Mesendoderm (in vitro differentiated cells): ENCODE measurements around the gene PECR.

Experiments
- DNase-seq: peaks from one replicate; pipeline ENCODE4 v3.0.0; 2013
- H2AK5ac ChIP-seq: 2 replicates; pipeline ENCODE4 v1.6.1; 2013; ENCODE audit warnings: low read length, inconsistent platforms
- H2BK120ac ChIP-seq: 2 replicates; pipeline ENCODE4 v1.6.1; 2013; ENCODE audit warnings: low read depth, mild to moderate bottlenecking, low read length, moderate library complexity, mixed read lengths
- H2BK15ac ChIP-seq: replicated peaks from 2 replicates; pipeline ENCODE4 v1.6.1; 2013; ENCODE audit warnings: low read depth, mild to moderate bottlenecking, moderate library complexity
- H2BK5ac ChIP-seq: 2 replicates; pipeline ENCODE4 v1.6.1; 2013; ENCODE audit warnings: low read length, inconsistent platforms
- H3K18ac ChIP-seq: 2 replicates; pipeline ENCODE4 v1.6.1; 2013; ENCODE audit warnings: mild to moderate bottlenecking, low read length, mixed read lengths
- H3K23ac ChIP-seq: one replicate; pipeline ENCODE4 v1.6.1; 2013; ENCODE audit warnings: low read length
- H3K27ac ChIP-seq: 2 replicates; pipeline ENCODE4 v1.5.1; 2013; ENCODE audit warnings: low read depth, mild to moderate bottlenecking, inconsistent platforms, low read length, moderate library complexity
- H3K27me3 ChIP-seq: 2 replicates; pipeline ENCODE4 v1.6.1; 2013; ENCODE audit warnings: low read length, control low read depth, mild to moderate bottlenecking, inconsistent platforms; ENCODE audit not compliant: insufficient read depth, poor library complexity
- H3K36me3 ChIP-seq: 2 replicates; pipeline ENCODE4 v1.6.1; 2013; ENCODE audit warnings: low read length, inconsistent platforms; ENCODE audit not compliant: control insufficient read depth, insufficient read depth
- H3K4ac ChIP-seq: one replicate; pipeline ENCODE4 v1.6.1; 2013; ENCODE audit warnings: low read depth, mild to moderate bottlenecking, low read length, moderate library complexity
- H3K4me1 ChIP-seq: 2 replicates; pipeline ENCODE4 v1.6.1; 2013; ENCODE audit warnings: low read depth, low read length, inconsistent platforms; ENCODE audit not compliant: control insufficient read depth
- H3K4me2 ChIP-seq: 2 replicates; pipeline ENCODE4 v1.6.1; 2013; ENCODE audit warnings: low read length
- H3K4me3 ChIP-seq: 2 replicates; pipeline ENCODE4 v1.5.1; 2013; ENCODE audit warnings: mild to moderate bottlenecking, low read length
- H3K56ac ChIP-seq: one replicate; pipeline ENCODE4 v1.6.1; 2013; ENCODE audit warnings: low read length
- H3K79me1 ChIP-seq: 2 replicates; pipeline ENCODE4 v1.6.1; 2013; ENCODE audit warnings: low read length, inconsistent platforms
- H3K79me2 ChIP-seq: 2 replicates; pipeline ENCODE4 v1.6.1; 2013; ENCODE audit warnings: mild to moderate bottlenecking, low read length; ENCODE audit not compliant: control insufficient read depth, insufficient read depth
- H3K9ac ChIP-seq: 2 replicates; pipeline ENCODE4 v1.6.1; 2013; ENCODE audit warnings: low read length, inconsistent platforms
- H4K5ac ChIP-seq: one replicate; pipeline ENCODE4 v1.6.1; 2013; ENCODE audit warnings: low read length
- H4K8ac ChIP-seq: one replicate; pipeline ENCODE4 v1.6.1; 2013; ENCODE audit warnings: low read depth, mild to moderate bottlenecking, control low read depth, low read length, moderate library complexity
- WGBS: extraction: QIAGEN DNeasy Blood & Tissue Kit; methylation state at CpG from one replicate; pipeline ENCODE4 v1.1.7; 2013; ENCODE audit warnings: low lambda C conversion rate, missing lambda C conversion rate; ENCODE audit not compliant: insufficient coverage; ENCODE audit errors: extremely low coverage; 5-methylcytosine and 5-hydroxymethylcytosine counted together

Gene PECR

GRCh38 chr2:216018709-216019108 is 62.9 kb downstream of the PECR start:
- H3K18ac ChIP-seq: no peak overlapping the region
- no peak overlapping the region for H3K56ac ChIP-seq
- no peak overlapping the region for H3K4ac ChIP-seq
- no peaks in the 10 kb centered on the region for H3K79me2 ChIP-seq
- WGBS: no CpG with 5 or more reads among the region's 3 CpGs
- no peaks in the 10 kb centered on the region for H3K4me1 ChIP-seq
- no peak overlapping the region for H4K8ac ChIP-seq
- no peak overlapping the region for H2AK5ac ChIP-seq
- no peaks in the 10 kb centered on the region for H3K36me3 ChIP-seq
- no peak overlapping the region for H2BK5ac ChIP-seq
- no peak overlapping the region for H2BK15ac ChIP-seq
- H3K4me2 ChIP-seq: no peak overlapping the region
- no peak overlapping the region for H2BK120ac ChIP-seq
- H4K5ac ChIP-seq: no peak overlapping the region
- H3K79me1 ChIP-seq: no peaks in the 10 kb centered on the region
- no peak overlapping the region for H3K23ac ChIP-seq
- H3K27ac ChIP-seq: no peak overlapping the region
- H3K9ac ChIP-seq: no peak overlapping the region
- no peaks in the 10 kb centered on the region for H3K27me3 ChIP-seq
- no peak for DNase-seq
- H3K4me3 ChIP-seq: no peak overlapping the region

- Histone ChIP-seq H3K56ac (no peak overlapping the region), H4K8ac (no peak overlapping the region), H2BK15ac (no peak overlapping the region), H2BK120ac (no peak overlapping the region), H2AK5ac (no peak overlapping the region), H3K79me2 (peaks cover 2% of the 10 kb centered on the region), H3K9ac (no peak overlapping the region), H3K79me1 (no peaks in the 10 kb centered on the region), H3K4me3 (no peak overlapping the region), H3K4me1 (no peaks in the 10 kb centered on the region), H3K4me2 (no peak overlapping the region), H4K5ac (no peak overlapping the region), H3K36me3 (no peaks in the 10 kb centered on the region), H3K27ac (no peak overlapping the region), H2BK5ac (no peak overlapping the region), H3K23ac (no peak overlapping the region), H3K18ac (no peak overlapping the region), H3K4ac (no peak overlapping the region), H3K27me3 (no peaks in the 10 kb centered on the region)
- no peak for DNase-seq
- WGBS: no CpG with 5 or more reads among the region's 4 CpGs
These were observed 64.2 kb downstream of the PECR start for GRCh38 chr2:216017365-216017764.

- Histone ChIP-seq H3K4ac (no peak overlapping the region), H3K4me3 (no peak overlapping the region), H2BK15ac (no peak overlapping the region), H3K27ac (no peak overlapping the region), H2BK5ac (no peak overlapping the region), H3K23ac (no peak overlapping the region), H3K56ac (no peak overlapping the region), H2AK5ac (no peak overlapping the region), H3K18ac (no peak overlapping the region), H3K79me1 (no peaks in the 10 kb centered on the region), H3K4me1 (no peaks in the 10 kb centered on the region), H4K5ac (no peak overlapping the region), H3K36me3 (no peaks in the 10 kb centered on the region), H3K79me2 (peaks cover 8% of the 10 kb centered on the region), H3K9ac (no peak overlapping the region), H3K27me3 (no peaks in the 10 kb centered on the region), H4K8ac (no peak overlapping the region), H3K4me2 (no peak overlapping the region), H2BK120ac (no peak overlapping the region)
- no CpG with 5 or more reads among the region's 1 CpG for WGBS
- DNase-seq: no peak
These were observed 65.0 kb downstream of the PECR start for GRCh38 chr2:216016581-216016980.

- Histone ChIP-seq H3K36me3 (no peaks in the 10 kb centered on the region), H3K4me2 (no peak overlapping the region), H2BK120ac (no peak overlapping the region), H3K4me1 (no peaks in the 10 kb centered on the region), H2AK5ac (no peak overlapping the region), H3K23ac (no peak overlapping the region), H3K56ac (no peak overlapping the region), H3K4ac (no peak overlapping the region), H3K27me3 (no peaks in the 10 kb centered on the region), H3K79me1 (peaks cover 1% of the 10 kb centered on the region), H3K18ac (no peak overlapping the region), H4K5ac (no peak overlapping the region), H2BK15ac (no peak overlapping the region), H3K79me2 (peaks cover 12% of the 10 kb centered on the region), H3K27ac (no peak overlapping the region), H2BK5ac (no peak overlapping the region), H4K8ac (no peak overlapping the region), H3K9ac (no peak overlapping the region), H3K4me3 (no peak overlapping the region)
- no peak for DNase-seq
- WGBS: no CpG with 5 or more reads among the region's 5 CpGs
These were observed 65.7 kb downstream of the PECR start for GRCh38 chr2:216015722-216016464.

GRCh38 chr2:216014986-216015385 is 66.6 kb downstream of the PECR start:
- H3K36me3 ChIP-seq: no peaks in the 10 kb centered on the region
- H3K4me1 ChIP-seq: no peaks in the 10 kb centered on the region
- no peak overlapping the region for H4K8ac ChIP-seq
- H3K9ac ChIP-seq: no peak overlapping the region
- H3K27me3 ChIP-seq: no peaks in the 10 kb centered on the region
- peaks cover 1% of the 10 kb centered on the region for H3K79me1 ChIP-seq
- no peak overlapping the region for H3K23ac ChIP-seq
- no peak overlapping the region for H2BK5ac ChIP-seq
- no peak overlapping the region for H3K4me2 ChIP-seq
- H3K56ac ChIP-seq: no peak overlapping the region
- H3K79me2 ChIP-seq: peaks cover 14% of the 10 kb centered on the region
- H3K27ac ChIP-seq: no peak overlapping the region
- H2BK15ac ChIP-seq: no peak overlapping the region
- H4K5ac ChIP-seq: no peak overlapping the region
- no peak overlapping the region for H2BK120ac ChIP-seq
- no peak overlapping the region for H2AK5ac ChIP-seq
- no peak overlapping the region for H3K18ac ChIP-seq
- no peak overlapping the region for H3K4ac ChIP-seq
- 100% methylated on average over 9 of the region's 23 CpGs for WGBS
- DNase-seq: no peak
- H3K4me3 ChIP-seq: no peak overlapping the region

- H2BK120ac ChIP-seq: no peak overlapping the region
- H2BK5ac ChIP-seq: no peak overlapping the region
- no peak overlapping the region for H3K4ac ChIP-seq
- H3K9ac ChIP-seq: no peak overlapping the region
- peaks cover 19% of the 10 kb centered on the region for H3K79me2 ChIP-seq
- H2BK15ac ChIP-seq: no peak overlapping the region
- H3K4me2 ChIP-seq: no peak overlapping the region
- no peak overlapping the region for H3K56ac ChIP-seq
- H2AK5ac ChIP-seq: peak overlapping the region; percentile 20
- no peak for DNase-seq
- no peaks in the 10 kb centered on the region for H3K27me3 ChIP-seq
- H3K18ac ChIP-seq: no peak overlapping the region
- H3K27ac ChIP-seq: no peak overlapping the region
- no peak overlapping the region for H4K8ac ChIP-seq
- no peak overlapping the region for H3K4me3 ChIP-seq
- no CpG with 5 or more reads among the region's 8 CpGs for WGBS
- H3K79me1 ChIP-seq: peaks cover 1% of the 10 kb centered on the region
- no peak overlapping the region for H3K23ac ChIP-seq
- H3K36me3 ChIP-seq: no peaks in the 10 kb centered on the region
- no peaks in the 10 kb centered on the region for H3K4me1 ChIP-seq
- no peak overlapping the region for H4K5ac ChIP-seq
These were observed 67.6 kb downstream of the PECR start for GRCh38 chr2:216014006-216014405.
